HEK293 (cell line): ENCODE measurements around the gene OIP5.

Source experiments
- CTCF ChIA-PET: fragments of 350-600 bp; formaldehyde crosslinking; extraction: SDS; loops from one replicate; lab custom pipeline; 2021; ENCODE audit warnings: antibody characterized with exemption; lab: Yijun Ruan, JAX
- POLR2A ChIA-PET: fragments of 300-600 bp; formaldehyde crosslinking; extraction: SDS; loops from one replicate; lab custom pipeline; 2020; ENCODE audit warnings: antibody characterized with exemption, inconsistent platforms; lab: Yijun Ruan, JAX
- H3K27ac ChIP-seq: fragments of 200-500 bp; sonication (Bioruptor generic); 2 replicates; pipeline ENCODE4 v1.5.1; 2014; ENCODE audit warnings: low read depth, low read length, control low read depth, inconsistent platforms; ENCODE audit errors: extremely low read depth
- H3K36me3 ChIP-seq, 2 experiments: fragments of 200-500 bp in 1 of 2; sonication (Bioruptor generic) in 1 of 2; 1 replicate in 1 of 2; 2 replicates in 1 of 2; pipeline ENCODE4 v1.5.1; 2014 to 2017; ENCODE audit warnings: inconsistent platforms in 2 of 2, low read length in 2 of 2; ENCODE audit not compliant: control insufficient read depth in 2 of 2, insufficient read depth in 1 of 2
- H3K4me1 ChIP-seq: fragments of 200-500 bp; sonication (Bioruptor generic); 2 replicates; pipeline ENCODE4 v1.5.1; 2014; ENCODE audit warnings: mild to moderate bottlenecking, low read length, inconsistent platforms; ENCODE audit not compliant: control insufficient read depth, insufficient read depth
- H3K4me3 ChIP-seq: 2 replicates; pipeline ENCODE4 v1.5.1; 2011; ENCODE audit warnings: low read depth, mild to moderate bottlenecking, control low read depth, low read length, moderate library complexity
- H3K9me3 ChIP-seq: fragments of 200-500 bp; sonication (Bioruptor generic); 2 replicates; pipeline ENCODE4 v1.5.1; 2014; ENCODE audit warnings: low read depth, low read length, inconsistent platforms; ENCODE audit not compliant: control insufficient read depth, insufficient read depth
- GFI1B ChIP-seq: fragments of 450-650 bp; formaldehyde crosslinking; IDR thresholded peaks from 2 replicates; pipeline ENCODE4 v1.5.1; 2016; ENCODE audit warnings: missing biosample characterization, missing genetic modification characterization
- GLI4 ChIP-seq: fragments of 450-650 bp; formaldehyde crosslinking; IDR thresholded peaks from 2 replicates; pipeline ENCODE4 v1.5.1; 2016; ENCODE audit warnings: missing biosample characterization, missing genetic modification characterization
- IKZF3 ChIP-seq: fragments of 450-650 bp; IDR thresholded peaks from 2 replicates; pipeline ENCODE4 v1.5.0; 2018; ENCODE audit warnings: missing biosample characterization, mild to moderate bottlenecking, missing genetic modification characterization, moderate library complexity
- OVOL3 ChIP-seq: fragments of 450-650 bp; formaldehyde crosslinking; IDR thresholded peaks from 2 replicates; pipeline ENCODE4 v1.5.1; 2016; ENCODE audit warnings: missing biosample characterization, missing genetic modification characterization
- PATZ1 ChIP-seq: fragments of 450-650 bp; formaldehyde crosslinking; IDR thresholded peaks from 2 replicates; pipeline ENCODE4 v1.5.1; 2016; ENCODE audit warnings: missing biosample characterization, missing genetic modification characterization
- PRDM1 ChIP-seq: fragments of 450-650 bp; formaldehyde crosslinking; IDR thresholded peaks from 2 replicates; pipeline ENCODE4; 2016; ENCODE audit warnings: missing biosample characterization, missing genetic modification characterization
- ZBTB20 ChIP-seq: fragments of 450-650 bp; formaldehyde crosslinking; IDR thresholded peaks from 2 replicates; pipeline ENCODE4 v1.5.1; 2016; ENCODE audit warnings: missing biosample characterization, missing genetic modification characterization
- ZBTB48 ChIP-seq: fragments of 450-650 bp; formaldehyde crosslinking; IDR thresholded peaks from 2 replicates; pipeline ENCODE4 v1.5.1; 2016; ENCODE audit warnings: missing biosample characterization, missing genetic modification characterization
- ZBTB49 ChIP-seq: fragments of 450-650 bp; formaldehyde crosslinking; IDR thresholded peaks from 2 replicates; pipeline ENCODE4 v1.5.1; 2016; ENCODE audit warnings: missing biosample characterization, missing genetic modification characterization, low read depth
- ZFP69B ChIP-seq: fragments of 450-650 bp; formaldehyde crosslinking; IDR thresholded peaks from 2 replicates; pipeline ENCODE4 v1.5.1; 2016; ENCODE audit warnings: missing biosample characterization, missing genetic modification characterization
- ZNF2 ChIP-seq: fragments of 450-650 bp; formaldehyde crosslinking; IDR thresholded peaks from 2 replicates; pipeline ENCODE4 v1.5.1; 2016; ENCODE audit warnings: missing biosample characterization, missing genetic modification characterization
- ZNF311 ChIP-seq: fragments of 450-650 bp; formaldehyde crosslinking; IDR thresholded peaks from 2 replicates; pipeline ENCODE4 v1.5.1; 2017; ENCODE audit warnings: missing biosample characterization, missing genetic modification characterization, borderline replicate concordance
- ZNF366 ChIP-seq: fragments of 450-650 bp; formaldehyde crosslinking; conservative IDR thresholded peaks from 2 replicates; pipeline ENCODE4 v1.5.1; 2016; ENCODE audit warnings: missing biosample characterization, missing genetic modification characterization
- ZNF394 ChIP-seq: fragments of 450-650 bp; formaldehyde crosslinking; IDR thresholded peaks from 2 replicates; pipeline ENCODE4 v1.5.1; 2016; ENCODE audit warnings: missing biosample characterization, missing genetic modification characterization, mild to moderate bottlenecking, moderate library complexity, borderline replicate concordance
- ZNF423 ChIP-seq: fragments of 450-650 bp; formaldehyde crosslinking; IDR thresholded peaks from 2 replicates; pipeline ENCODE4 v1.5.1; 2016; ENCODE audit warnings: missing biosample characterization, missing genetic modification characterization
- ZNF521 ChIP-seq: fragments of 450-650 bp; formaldehyde crosslinking; IDR thresholded peaks from 2 replicates; pipeline ENCODE4 v1.5.1; 2017; ENCODE audit warnings: missing biosample characterization, mild to moderate bottlenecking, missing genetic modification characterization
- ZNF549 ChIP-seq: fragments of 450-650 bp; IDR thresholded peaks from 2 replicates; pipeline ENCODE4 v1.5.1; 2018; ENCODE audit warnings: missing biosample characterization, missing genetic modification characterization, mild to moderate bottlenecking, inconsistent platforms, moderate library complexity
- ZNF626 ChIP-seq: fragments of 450-650 bp; sonication (Bioruptor Pico); formaldehyde crosslinking; IDR thresholded peaks from 2 replicates; pipeline ENCODE4 v1.5.1; 2018; ENCODE audit warnings: missing biosample characterization, missing genetic modification characterization, inconsistent platforms
- ZNF654 ChIP-seq: fragments of 450-650 bp; formaldehyde crosslinking; IDR thresholded peaks from 2 replicates; pipeline ENCODE4 v1.5.1; 2016; ENCODE audit warnings: low read depth, missing biosample characterization, missing genetic modification characterization
- ZXDB ChIP-seq: fragments of 450-650 bp; formaldehyde crosslinking; IDR thresholded peaks from 2 replicates; pipeline ENCODE4 v1.5.1; 2016; ENCODE audit warnings: missing biosample characterization, missing genetic modification characterization

OIP5 gene

DNA sequence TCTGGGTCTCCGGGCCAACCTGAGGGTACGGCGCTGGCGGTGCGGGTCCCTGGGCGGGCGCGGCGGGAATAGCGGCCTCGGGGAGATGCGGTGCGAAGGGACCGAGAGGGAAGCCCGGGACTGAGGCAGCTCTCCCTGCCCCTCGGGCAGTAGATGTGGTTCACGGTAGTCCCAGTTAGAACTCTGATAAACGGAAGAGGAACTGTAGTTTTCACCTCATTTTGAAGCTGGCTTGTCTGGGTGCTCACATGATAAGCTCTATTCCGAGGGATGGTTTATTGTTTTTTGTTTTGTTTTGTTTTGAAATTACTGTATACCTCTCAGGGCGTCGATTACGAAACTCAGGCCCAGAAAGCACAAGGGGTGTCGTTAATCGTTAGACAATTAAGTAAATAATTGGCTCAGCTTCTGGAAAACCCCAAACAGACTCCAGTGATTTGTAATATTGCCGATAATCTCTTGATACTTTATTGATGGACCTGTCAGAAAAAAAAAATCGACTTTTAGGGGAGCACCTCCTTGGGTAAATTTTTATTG lies 703 bp upstream of the OIP5 start (continued):
- TF ChIP-seq PATZ1 (tag by site-specific recombination) (0 out of 2 replicates have a peak, but pooled peaks have one; percentile 15), ZNF2 (tag by site-specific recombination) (0 out of 2 replicates have a peak, but pooled peaks have one; percentile 34), ZXDB (tag by site-specific recombination) (0 out of 2 replicates have a peak, but pooled peaks have one; percentile 14), ZBTB20 (tag by site-specific recombination) (peak; percentile 72), ZFP69B (tag by site-specific recombination) (peak; percentile 47; the same call in 1 of the 2 replicates), GFI1B (tag by site-specific recombination) (0 out of 2 replicates have a peak, but pooled peaks have one; percentile 15), ZBTB48 (tag by site-specific recombination) (peak; percentile 87)

DNA sequence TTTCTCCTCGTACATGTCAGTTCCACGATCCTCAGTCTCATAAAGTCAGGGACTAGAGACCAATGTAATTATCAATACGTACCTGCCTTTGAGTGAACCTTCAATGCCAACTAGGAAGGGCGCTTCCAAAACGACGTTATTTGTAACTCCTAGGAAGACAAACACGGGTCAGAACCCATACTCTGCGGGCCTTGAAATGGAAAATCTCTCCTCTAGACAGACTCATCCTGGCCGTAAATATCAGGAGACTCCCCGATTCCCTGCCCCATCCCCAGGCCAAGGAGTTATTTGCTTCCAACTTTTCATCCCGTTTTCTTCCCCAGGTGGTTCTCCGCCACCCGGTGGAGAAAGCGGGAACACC lies 578 bp downstream of the OIP5 start:
- H3K36me3 ChIP-seq, result peaks cover 5 to 8% of the 10 kb centered on the region in 2 experiments; a peak in 2 of 3 replicates
- POLR2A ChIA-PET, result interaction anchor here (0.7 to 1.8 kb wide), 17 partner anchors 8 to 401 kb away, joined by 3 to 13 read pairs (median 4); partner anchors contain the start of genes CHAC1, CHP1, EXD1 and RPAP1
- CTCF ChIA-PET, result interaction anchor here (0.9 to 1.1 kb wide), 3 partner anchors 22 to 426 kb away, joined by 3 to 4 read pairs (median 4); no protein-coding TSS in a partner anchor
- TF ChIP-seq IKZF3 (tag by site-specific recombination) (peak; percentile 92), ZNF366 (tag by site-specific recombination) (peak; percentile 86), ZNF654 (peak; percentile 42), PRDM1 (0 out of 2 replicates have a peak, but pooled peaks have one; percentile 29), GLI4 (tag by site-specific recombination) (no peak)
- H3K4me3 ChIP-seq, result peak overlapping the region; percentile 86
- peak overlapping the region; percentile 89 for H3K27ac ChIP-seq
- H3K4me1 ChIP-seq, result no peaks in the 10 kb centered on the region
- no peaks in the 10 kb centered on the region for H3K9me3 ChIP-seq

DNA sequence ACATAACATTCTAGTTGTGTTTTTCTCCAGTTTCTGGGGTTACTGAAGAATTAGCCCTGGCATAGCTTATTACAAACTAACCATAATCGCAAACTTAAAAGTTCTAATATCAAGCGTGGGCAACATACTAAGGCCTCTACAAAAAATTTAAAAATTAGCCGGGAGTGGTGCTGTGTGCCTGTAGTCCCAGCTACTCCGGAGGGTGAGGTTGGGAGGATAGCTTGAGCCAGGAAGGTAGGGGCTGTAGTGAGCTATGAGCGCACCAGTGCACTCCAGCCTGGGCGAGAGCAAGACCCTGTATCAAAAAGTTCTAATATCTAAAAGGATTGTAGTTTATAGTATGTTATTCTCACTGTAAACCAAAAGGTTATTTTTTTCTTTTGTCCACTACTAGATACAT lies 1.1 kb downstream of the OIP5 start:
- ChIA-PET POLR2A (interaction anchor here (1.0 kb wide), 1 partner anchor 100 kb away, joined by 3 read pairs; no protein-coding TSS in a partner anchor), CTCF (no interaction called here)
- no peak overlapping the region for H3K27ac ChIP-seq
- TF ChIP-seq ZNF311 (no peak), OVOL3 (tag by site-specific recombination) (no peak), ZNF626 (tag by site-specific recombination) (no peak), ZNF423 (no peak), ZNF394 (tag by site-specific recombination) (peak; percentile 83), ZNF549 (tag by site-specific recombination) (no peak), ZNF521 (tag by site-specific recombination) (no peak), ZBTB49 (tag by site-specific recombination) (no peak)
- H3K36me3 ChIP-seq, result peaks cover 6 to 11% of the 10 kb centered on the region in 2 experiments; a peak in 2 of 3 replicates
- H3K4me1 ChIP-seq, result no peaks in the 10 kb centered on the region
- H3K4me3 ChIP-seq, result peak overlapping the region; percentile 86
- H3K9me3 ChIP-seq, result no peaks in the 10 kb centered on the region
